GM12872 (cell line): ENCODE data around the gene CARD18.

Experiments used
- CTCF ChIP-seq: IDR thresholded peaks from 3 replicates; pipeline ENCODE4 v1.5.1; 2011; ENCODE audit warnings: low read depth, mild to moderate bottlenecking, low read length, moderate library complexity; ENCODE audit not compliant: insufficient read depth

Gene CARD18

DNA sequence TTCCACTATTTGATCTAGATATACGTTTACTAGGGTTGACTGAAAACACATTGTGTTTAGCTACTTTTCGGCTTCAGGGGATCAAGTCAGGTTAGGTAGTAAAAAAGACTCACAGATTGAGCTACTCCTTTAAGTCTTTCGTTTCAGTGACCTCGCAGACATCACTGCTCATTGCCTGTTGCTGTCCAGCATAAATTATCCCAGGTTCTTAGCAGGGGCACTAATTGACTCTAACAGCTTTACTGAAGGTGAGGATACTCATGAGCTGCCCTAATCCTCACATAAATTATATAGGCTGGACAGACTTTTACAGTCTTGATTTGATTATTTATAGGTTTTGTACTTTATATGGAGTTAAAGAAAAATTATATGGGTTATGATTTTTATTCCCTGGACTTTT is 3.7 kb downstream of the CARD18 start:
- TF ChIP-seq CTCF = no peak

DNA sequence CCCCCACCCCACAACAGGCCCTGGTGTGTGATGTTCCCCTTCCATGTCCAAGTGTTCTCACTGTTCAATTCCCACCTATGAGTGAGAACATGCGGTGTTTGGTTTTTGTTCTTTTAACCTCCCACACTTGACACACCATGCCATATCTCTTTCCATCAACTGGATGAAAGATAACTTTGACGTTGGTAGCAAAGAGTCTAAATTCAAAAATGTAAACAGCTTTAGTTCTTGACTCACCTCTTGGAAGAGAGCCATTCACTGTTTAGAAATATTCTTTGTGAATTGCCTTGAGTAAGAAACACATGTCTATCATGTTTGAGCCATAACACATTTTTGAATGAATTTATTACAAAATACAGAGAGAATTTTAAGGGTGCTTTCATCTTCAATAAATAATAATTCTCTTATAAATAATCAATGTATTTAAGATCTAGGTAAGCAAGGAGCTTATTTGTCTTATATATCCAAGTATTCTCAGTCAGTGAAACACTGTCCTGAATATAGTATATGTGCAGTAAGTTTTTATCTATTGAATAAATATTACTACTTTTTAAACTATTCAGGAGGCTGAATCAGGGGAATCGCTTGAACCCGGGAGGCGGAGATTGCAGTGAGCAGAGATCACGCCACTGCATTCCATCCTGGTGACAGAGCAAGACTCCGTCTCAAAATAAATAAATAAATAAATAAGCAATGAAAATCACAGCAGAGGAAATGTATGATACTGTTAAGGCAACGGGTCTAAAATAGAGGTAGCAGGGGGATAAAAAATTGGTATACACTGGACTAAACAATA is 6.7 kb downstream of the CARD18 start:
- no peak for TF ChIP-seq CTCF

DNA sequence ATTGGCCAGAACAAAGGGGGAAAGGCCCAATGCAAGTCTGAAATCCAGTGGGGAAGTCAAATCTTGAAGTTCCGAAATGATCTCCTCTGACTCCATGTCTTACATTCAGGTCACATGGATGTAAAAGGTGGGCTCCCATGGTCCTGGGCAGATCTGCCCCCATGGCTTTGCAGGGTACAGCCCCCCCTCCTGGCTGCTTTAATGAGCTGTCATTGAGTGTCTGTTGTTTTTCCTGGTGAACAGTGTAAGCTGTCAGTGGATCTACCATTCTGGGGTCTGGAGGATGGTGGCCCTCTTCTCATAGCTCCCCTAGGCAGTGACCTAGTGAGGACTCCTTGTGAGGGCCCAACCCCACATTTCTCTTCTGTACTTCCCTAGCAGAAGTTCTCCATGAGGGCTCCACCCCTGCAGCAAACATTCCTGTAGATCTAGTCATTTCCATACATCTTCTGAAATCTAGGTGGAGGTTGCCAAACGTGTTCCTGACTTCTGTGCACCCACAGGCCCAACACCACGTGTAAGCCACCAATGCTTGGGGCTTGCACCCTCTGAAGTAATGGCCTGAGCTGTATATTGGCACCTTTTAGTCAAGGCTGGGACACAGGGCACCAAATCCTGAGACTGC is 9.3 kb downstream of the CARD18 start:
- TF ChIP-seq CTCF = 0 out of 3 replicates have a peak, but pooled peaks have one; percentile 11

DNA sequence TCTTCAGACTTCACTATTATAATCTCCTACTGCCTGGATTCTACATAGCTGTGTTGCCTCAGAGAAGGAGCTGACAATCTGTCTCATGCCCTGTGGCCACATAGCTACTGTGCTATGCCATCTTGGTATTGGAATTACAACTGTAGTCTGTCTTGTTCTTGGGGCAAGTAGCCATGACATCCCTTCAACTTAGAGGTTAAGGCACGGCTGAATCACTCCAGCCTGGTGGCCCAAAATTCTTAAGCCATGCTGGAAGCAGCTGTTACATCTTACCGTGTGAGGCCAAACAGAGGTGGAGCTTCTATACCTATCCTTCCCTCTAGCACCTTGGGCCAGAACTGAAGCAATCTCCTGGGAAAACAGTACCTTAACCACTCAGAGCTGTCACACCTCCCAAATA is 14.8 kb downstream of the CARD18 start:
- no peak for TF ChIP-seq CTCF

GRCh38 chr11:105111145-105111944 is 28.2 kb downstream of the CARD18 start:
- no peak for TF ChIP-seq CTCF

- TF ChIP-seq CTCF = no peak
Measured at GRCh38 chr11:105110688-105111030, 28.9 kb downstream of the CARD18 start.

- TF ChIP-seq CTCF = no peak
Measured at GRCh38 chr11:105109855-105110687, 29.5 kb downstream of the CARD18 start.
